Measurements from ENCODE around the gene SPON1. TPM values are rescaled to one million over a fixed set of nuclear protein-coding genes. Genes with fewer than 3 reads are reported as not detected.

Gene SPON1
- total and polyA plus RNA-seq, 2 of the 8 experiments (the other 6 are each of a cell fraction or from before 2014, with no cell fraction given), result 1.5 to 5.4 TPM

- FAIRE-seq, result no peak
Measured at GRCh38 chr11:14045417-14045816, 82.9 kb downstream of the SPON1 start.

More at GRCh38 chr11:14045417-14045816, 82.9 kb downstream of the SPON1 start:
- CTCF ChIA-PET (ENCODE audit: partially characterized antibody), result interaction anchor here (1.8 to 3.3 kb wide), 2 partner anchors 12 to 89 kb away, joined by 6 to 9 read pairs; no protein-coding TSS in a partner anchor
- no peak overlapping the region for H3K4ac ChIP-seq (replicated peaks; ENCODE audit: insufficient read length, low read depth, low read length)
- H3K4me2 ChIP-seq (ENCODE audit: insufficient read depth in 1 of 2, low read depth in 2 of 2, low read length in 2 of 2), result no peak overlapping the region
- H2BK12ac ChIP-seq (ENCODE audit: low read depth, low read length), result no peak overlapping the region
- no peaks in the 10 kb centered on the region for H3K79me2 ChIP-seq (ENCODE audit: control insufficient read depth in 1 of 2, insufficient read depth in 2 of 2, low read length in 2 of 2)
- H3K27ac ChIP-seq (ENCODE audit: low read depth, low read length), result no peak overlapping the region
- no peaks in the 10 kb centered on the region for H3K27me3 ChIP-seq (replicated peaks in 1 of 4; ENCODE audit: control insufficient read depth in 3 of 4, extremely low read depth in 1 of 4, insufficient read depth in 3 of 4, low read length in 3 of 4)
- no peak for TF ChIP-seq EZH2 (IDR thresholded peaks at IDR 0.05; ENCODE audit: low read depth, low read length, severe bottlenecking)
- TF ChIP-seq GTF2F1 (IDR thresholded peaks at IDR 0.05; ENCODE audit: borderline replicate concordance, low read depth, low read length), result no peak
- no peak for TF ChIP-seq EGR1 (IDR thresholded peaks at IDR 0.05; ENCODE audit: borderline replicate concordance, low read depth, low read length)
- no peak for TF ChIP-seq BACH1 (IDR thresholded peaks at IDR 0.05; ENCODE audit: low read length)
- TF ChIP-seq HDAC6 (IDR thresholded peaks at IDR 0.05; ENCODE audit: low read depth, low read length), result no peak
- TF ChIP-seq TEAD4 (IDR thresholded peaks at IDR 0.05; ENCODE audit: low read depth, low read length), result no peak
- no peak for TF ChIP-seq JUN (IDR thresholded peaks at IDR 0.05; ENCODE audit: low read depth, low read length)
- no peak overlapping the region for H3K56ac ChIP-seq (replicated peaks; ENCODE audit: insufficient read length, low read depth, low read length)
- no peak overlapping the region for H2AK5ac ChIP-seq (ENCODE audit: low read depth, low read length)
- H2BK5ac ChIP-seq (ENCODE audit: low read depth, low read length), result no peak overlapping the region
- no peak overlapping the region for H3K9ac ChIP-seq (replicated peaks in 1 of 4; ENCODE audit: extremely low read depth in 1 of 4, low read depth in 3 of 4, low read length in 3 of 4)
- POLR2A ChIA-PET (ENCODE audit: partially characterized antibody), result no interaction called here
- no peak overlapping the region for H2BK20ac ChIP-seq (ENCODE audit: low read length)
- H4K91ac ChIP-seq (replicated peaks; ENCODE audit: insufficient read length, low read length), result no peak overlapping the region
- H3K18ac ChIP-seq (ENCODE audit: extremely low read depth, low read length), result no peak overlapping the region
- H4K5ac ChIP-seq (ENCODE audit: insufficient read length, low read depth, low read length), result no peak overlapping the region
- no peak overlapping the region for H2AFZ ChIP-seq (ENCODE audit: low read length)
- no peaks in the 10 kb centered on the region for H3K9me3 ChIP-seq (ENCODE audit: insufficient read depth in 2 of 2, low read depth in 1 of 2, low read length in 1 of 2)
- H3K4me1 ChIP-seq (replicated peaks in 1 of 4; ENCODE audit: control insufficient read depth in 3 of 4, insufficient read depth in 4 of 4, low read length in 3 of 4), result no peaks in the 10 kb centered on the region; a peak in 1 of 7 replicates
- WGBS, 2 experiments (ENCODE audit: extremely low coverage in 1 of 2, insufficient coverage in 1 of 2, insufficient read length in 1 of 2, insufficient replicate concordance in 2 of 2, low coverage in 1 of 2, low lambda C conversion rate in 2 of 2, missing lambda C conversion rate in 1 of 2), result 100% methylated on average over 2 of the region's 2 CpGs; no CpG with 5 or more reads in 1 of the 2 experiments
- no peak overlapping the region for H3K23ac ChIP-seq (ENCODE audit: insufficient read length)
- H4K8ac ChIP-seq (ENCODE audit: extremely low read depth, insufficient read depth, low read length), result no peak overlapping the region
- no peaks in the 10 kb centered on the region for H3K79me1 ChIP-seq (ENCODE audit: low read depth, low read length)
- no peak overlapping the region for H3K4me3 ChIP-seq (ENCODE audit: extremely low read depth in 1 of 4, insufficient read depth in 2 of 4, low read depth in 3 of 4, low read length in 4 of 4)
- H2BK15ac ChIP-seq (ENCODE audit: low read length), result no peak overlapping the region
- H3K23me2 ChIP-seq (ENCODE audit: low read depth, low read length), result no peaks in the 10 kb centered on the region
- H2BK120ac ChIP-seq (replicated peaks; ENCODE audit: low read depth, low read length), result no peak overlapping the region
- no peak for DNase-seq (ENCODE audit: low read depth in 1 of 2, low spot score in 2 of 2)
- H3K14ac ChIP-seq (ENCODE audit: insufficient read length), result no peak overlapping the region
- no peaks in the 10 kb centered on the region for H3K36me3 ChIP-seq (ENCODE audit: control insufficient read depth in 2 of 4, insufficient read depth in 4 of 4, low read length in 3 of 4)
- no peaks in the 10 kb centered on the region for H4K20me1 ChIP-seq (replicated peaks in 1 of 2; ENCODE audit: control insufficient read depth in 1 of 2, insufficient read depth in 2 of 2, low read length in 2 of 2)
